Muscle layer of colon (tissue), 2 donors: ENCODE measurements around the gene SLC16A6.
"Not testable (repeated sequence)": the region's sequence is repeated elsewhere in the genome, so short reads cannot be mapped to it uniquely, and the experiment has no call there.

ENCODE experiments used
- H3K27ac ChIP-seq: one replicate; pipeline ENCODE4 v1.7.0; 2013; ENCODE audit warnings: low read depth, mild to moderate bottlenecking, low read length, moderate library complexity
- H3K27me3 ChIP-seq, 2 donors: one replicate each; pipeline ENCODE4 v1.7.0; 2013; ENCODE audit warnings: low read length in 2 of 2, mild to moderate bottlenecking in 2 of 2; ENCODE audit not compliant: insufficient read depth in 2 of 2, control insufficient read depth in 1 of 2
- H3K36me3 ChIP-seq: one replicate; pipeline ENCODE4 v1.7.0; 2013; ENCODE audit warnings: mild to moderate bottlenecking, low read length; ENCODE audit not compliant: insufficient read depth
- H3K4me1 ChIP-seq: one replicate; pipeline ENCODE4 v1.7.0; 2013; ENCODE audit warnings: mild to moderate bottlenecking, low read length; ENCODE audit not compliant: insufficient read depth
- H3K4me3 ChIP-seq, 2 donors: one replicate each; pipeline ENCODE4 v1.7.0; 2013; ENCODE audit warnings: low read length in 2 of 2, low read depth in 1 of 2, mild to moderate bottlenecking in 1 of 2, moderate library complexity in 1 of 2
- H3K9ac ChIP-seq: one replicate; pipeline ENCODE4 v1.7.0; 2013; ENCODE audit warnings: low read length
- H3K9me3 ChIP-seq: one replicate; pipeline ENCODE4 v1.7.0; 2013; ENCODE audit warnings: mild to moderate bottlenecking, low read length
- donor health status: abdominal sarcoma.
- donor health status: Adenocarcinoma of cecum.

The SLC16A6 gene, protein sequence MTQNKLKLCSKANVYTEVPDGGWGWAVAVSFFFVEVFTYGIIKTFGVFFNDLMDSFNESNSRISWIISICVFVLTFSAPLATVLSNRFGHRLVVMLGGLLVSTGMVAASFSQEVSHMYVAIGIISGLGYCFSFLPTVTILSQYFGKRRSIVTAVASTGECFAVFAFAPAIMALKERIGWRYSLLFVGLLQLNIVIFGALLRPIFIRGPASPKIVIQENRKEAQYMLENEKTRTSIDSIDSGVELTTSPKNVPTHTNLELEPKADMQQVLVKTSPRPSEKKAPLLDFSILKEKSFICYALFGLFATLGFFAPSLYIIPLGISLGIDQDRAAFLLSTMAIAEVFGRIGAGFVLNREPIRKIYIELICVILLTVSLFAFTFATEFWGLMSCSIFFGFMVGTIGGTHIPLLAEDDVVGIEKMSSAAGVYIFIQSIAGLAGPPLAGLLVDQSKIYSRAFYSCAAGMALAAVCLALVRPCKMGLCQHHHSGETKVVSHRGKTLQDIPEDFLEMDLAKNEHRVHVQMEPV

DNA sequence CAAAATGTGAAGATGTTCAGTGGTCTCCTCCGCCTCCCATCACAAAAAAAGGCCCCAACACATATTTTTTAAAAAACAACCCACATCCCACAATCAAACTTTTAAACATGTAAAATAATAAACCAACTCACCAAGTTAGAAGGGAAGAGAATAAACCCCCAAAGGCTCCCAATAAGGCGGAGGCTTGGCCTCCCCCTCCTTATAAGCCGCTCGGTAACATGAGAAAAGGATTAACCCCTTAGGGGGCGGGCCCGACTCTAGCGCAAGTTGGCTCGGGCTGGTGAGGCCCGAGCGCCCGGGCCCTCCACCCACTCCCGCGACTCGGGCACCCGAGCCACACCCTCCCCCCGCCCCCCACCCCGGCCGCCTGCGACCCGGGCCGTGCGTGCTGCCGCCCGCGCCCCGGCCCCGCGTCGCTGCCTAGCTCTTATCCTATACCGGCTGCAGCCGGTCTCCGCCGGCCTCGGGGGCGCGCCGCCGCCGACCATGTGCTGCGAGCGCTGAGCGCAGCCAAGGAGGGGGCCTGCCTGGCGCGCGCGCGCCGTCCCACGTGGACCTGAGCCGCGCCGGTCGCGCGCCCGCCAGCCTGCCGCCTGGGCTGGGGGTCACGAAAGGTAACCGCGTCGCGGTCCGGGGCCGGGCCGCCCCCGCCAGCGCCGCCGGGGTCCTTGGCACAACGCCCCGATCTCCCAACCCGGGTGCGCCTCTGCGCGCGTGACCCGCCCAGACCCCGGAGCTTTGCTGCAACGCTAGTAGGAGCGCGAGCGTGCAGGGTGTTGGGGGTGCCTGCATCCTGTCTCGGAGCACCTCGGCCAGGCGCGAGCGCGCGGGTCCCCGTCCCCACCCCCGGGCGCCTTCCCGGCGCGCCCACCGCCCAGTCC lies at the start of gene SLC16A6, which contains the start of gene ARSG:
Gene SLC16A6, minus strand, starts transcription at position 173 of the 881 bp plus-strand sequence. CDS start 12,807 bp downstream, outside the sequence.
Gene ARSG, plus strand, starts transcription at position 541 of the 881 bp plus-strand sequence. CDS start 15,999 bp downstream, outside the sequence.
- Histone ChIP-seq H3K36me3 (no peaks in the 10 kb centered on the region), H3K9me3 (no peaks in the 10 kb centered on the region), H3K4me1 (peaks cover 13% of the 10 kb centered on the region), H3K9ac (no peak within 1 kb of the TSS), H3K4me3 (peak within 1 kb of the TSS; percentile 55 to 58), H3K27me3 (peaks cover 31 to 42% of the 10 kb centered on the region in 2 donors), H3K27ac (no peak within 1 kb of the TSS)

- Histone ChIP-seq H3K27ac (no peak overlapping the region), H3K4me1 (no peaks in the 10 kb centered on the region), H3K9me3 (no peaks in the 10 kb centered on the region), H3K4me3 (no peak overlapping the region), H3K27me3 (no peaks in the 10 kb centered on the region), H3K9ac (no peak overlapping the region), H3K36me3 (no peaks in the 10 kb centered on the region)
Observed at GRCh38 chr17:68334393-68334792, 43.5 kb upstream of the SLC16A6 start.

- H3K9me3 ChIP-seq, H3K27me3 ChIP-seq, H3K4me1 ChIP-seq, H3K36me3 ChIP-seq, H3K4me3 ChIP-seq, H3K27ac ChIP-seq, H3K9ac ChIP-seq: not testable (repeated sequence)
Observed at GRCh38 chr17:68331932-68332331, 41.0 kb upstream of the SLC16A6 start.

- Histone ChIP-seq H3K27ac (no peak overlapping the region), H3K4me1 (no peaks in the 10 kb centered on the region), H3K27me3 (no peaks in the 10 kb centered on the region), H3K36me3 (no peaks in the 10 kb centered on the region), H3K9ac (no peak overlapping the region), H3K4me3 (no peak overlapping the region), H3K9me3 (no peaks in the 10 kb centered on the region)
Observed at GRCh38 chr17:68329331-68329730, 38.4 kb upstream of the SLC16A6 start.

DNA sequence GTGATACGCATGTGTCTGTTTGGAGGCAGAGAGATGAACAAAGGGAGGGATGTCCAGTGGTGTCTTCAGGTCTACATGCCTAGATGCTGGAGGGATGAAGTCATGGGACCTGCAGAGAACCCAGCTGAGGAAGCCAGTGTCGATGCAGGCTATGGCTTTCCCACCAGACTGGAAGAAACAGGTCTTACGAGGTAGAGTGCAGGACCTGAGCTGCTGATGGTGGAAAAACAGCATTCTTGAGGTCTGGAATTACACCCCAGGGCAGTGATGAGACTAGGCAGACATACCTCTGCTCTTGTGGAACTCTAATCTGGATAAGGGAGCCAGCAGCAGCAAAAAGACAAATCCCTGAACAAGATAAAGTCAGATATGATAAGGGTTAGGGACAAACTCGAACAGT lies 37.7 kb upstream of the SLC16A6 start:
- H3K27ac ChIP-seq, result no peak overlapping the region
- no peaks in the 10 kb centered on the region for H3K9me3 ChIP-seq
- H3K36me3 ChIP-seq, result no peaks in the 10 kb centered on the region
- H3K4me3 ChIP-seq, result no peak overlapping the region
- no peaks in the 10 kb centered on the region for H3K27me3 ChIP-seq
- no peak overlapping the region for H3K9ac ChIP-seq
- no peaks in the 10 kb centered on the region for H3K4me1 ChIP-seq

GRCh38 chr17:68327823-68328557 lies 37.1 kb upstream of the SLC16A6 start:
- H3K4me1 ChIP-seq, result no peaks in the 10 kb centered on the region
- H3K36me3 ChIP-seq, result no peaks in the 10 kb centered on the region
- no peak overlapping the region for H3K27ac ChIP-seq
- no peak overlapping the region for H3K9ac ChIP-seq
- no peaks in the 10 kb centered on the region for H3K9me3 ChIP-seq
- no peaks in the 10 kb centered on the region for H3K27me3 ChIP-seq
- H3K4me3 ChIP-seq, result no peak overlapping the region

- no peaks in the 10 kb centered on the region for H3K4me1 ChIP-seq
- no peak overlapping the region for H3K9ac ChIP-seq
- no peaks in the 10 kb centered on the region for H3K9me3 ChIP-seq
- no peak overlapping the region for H3K27ac ChIP-seq
- no peaks in the 10 kb centered on the region for H3K36me3 ChIP-seq
- no peak overlapping the region for H3K4me3 ChIP-seq
- H3K27me3 ChIP-seq, result no peaks in the 10 kb centered on the region
Observed at GRCh38 chr17:68326681-68327080, 35.8 kb upstream of the SLC16A6 start.

GRCh38 chr17:68325961-68326360 lies 35.0 kb upstream of the SLC16A6 start:
- Histone ChIP-seq H3K27me3 (no peaks in the 10 kb centered on the region), H3K9me3 (no peaks in the 10 kb centered on the region), H3K9ac (no peak overlapping the region), H3K4me1 (no peaks in the 10 kb centered on the region), H3K36me3 (no peaks in the 10 kb centered on the region), H3K27ac (no peak overlapping the region), H3K4me3 (no peak overlapping the region)

DNA sequence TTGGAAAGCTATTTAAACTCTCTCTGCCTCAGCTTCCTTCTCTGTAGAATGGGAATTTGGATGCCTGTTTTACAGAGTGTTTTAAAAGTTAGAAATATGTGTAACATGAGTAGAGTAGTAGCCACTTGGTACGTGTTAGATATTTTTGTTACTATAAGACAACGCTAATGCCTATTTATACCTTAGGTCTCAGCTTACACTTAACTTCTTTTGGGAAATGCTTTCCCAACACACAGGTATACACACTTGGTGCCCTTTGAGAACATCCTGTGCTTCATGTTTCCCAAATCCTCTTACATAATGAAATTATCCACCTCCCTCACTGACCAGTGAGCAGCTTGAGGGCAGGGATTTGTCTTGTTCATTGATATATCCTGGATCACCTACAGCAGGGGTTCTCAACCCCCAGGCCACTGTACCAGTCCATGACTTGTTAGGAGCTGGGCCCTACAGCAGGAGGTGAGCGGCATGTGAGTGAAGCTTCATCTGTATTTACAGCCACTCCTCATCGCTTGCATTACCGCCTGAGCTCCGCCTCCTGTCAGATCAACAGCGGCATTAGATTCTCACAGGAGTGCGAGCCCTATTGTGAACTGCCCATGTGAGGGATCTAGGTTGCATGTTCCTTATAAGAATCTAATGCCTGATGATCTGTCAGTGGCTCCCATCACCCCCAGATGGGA lies 33.9 kb upstream of the SLC16A6 start:
- H3K27me3 ChIP-seq, result no peaks in the 10 kb centered on the region
- no peak overlapping the region for H3K27ac ChIP-seq
- H3K36me3 ChIP-seq, result no peaks in the 10 kb centered on the region
- no peak overlapping the region for H3K4me3 ChIP-seq
- no peaks in the 10 kb centered on the region for H3K9me3 ChIP-seq
- no peak overlapping the region for H3K9ac ChIP-seq
- H3K4me1 ChIP-seq, result no peaks in the 10 kb centered on the region

- Histone ChIP-seq H3K9ac (no peak overlapping the region), H3K36me3 (no peaks in the 10 kb centered on the region), H3K4me3 (no peak overlapping the region), H3K9me3 (no peaks in the 10 kb centered on the region), H3K27ac (no peak overlapping the region), H3K4me1 (no peaks in the 10 kb centered on the region), H3K27me3 (no peaks in the 10 kb centered on the region)
Observed at GRCh38 chr17:68324114-68324513, 33.2 kb upstream of the SLC16A6 start.
